HG03280 (cell line): ENCODE data around the gene ZNF789.
"Not testable (repeated sequence)": the region's sequence is repeated elsewhere in the genome, so short reads cannot be mapped to it uniquely, and the experiment has no call there.

Experiments used
- ATAC-seq: cut with Tn5 transposase; IDR thresholded peaks from one replicate; pipeline ENCODE4 v1.9.1; 2021; ENCODE audit warnings: mild to moderate bottlenecking, moderate library complexity; ENCODE audit not compliant: unreplicated experiment

ZNF789 gene

GRCh38 chr7:99501236-99501635 lies 28.5 kb downstream of the ZNF789 start:
- not testable (repeated sequence) for ATAC-seq

- ATAC-seq = no peak
These were observed 31.6 kb downstream of the ZNF789 start for GRCh38 chr7:99504281-99504602.

- peak; percentile 83 for ATAC-seq
These were observed 32.1 kb downstream of the ZNF789 start, which contains the start of gene ZKSCAN5 for GRCh38 chr7:99504603-99505323. ZKSCAN5 (plus strand) TSS chr7:99504662; CDS start chr7:99506045, 1,383 bp downstream.

- ATAC-seq = no peak
These were observed 32.6 kb downstream of the ZNF789 start for GRCh38 chr7:99505324-99505662.

- no peak for ATAC-seq
These were observed 41.4 kb downstream of the ZNF789 start for GRCh38 chr7:99514050-99514449.

- no peak for ATAC-seq
These were observed 48.7 kb downstream of the ZNF789 start for GRCh38 chr7:99521399-99521798.

GRCh38 chr7:99525713-99526440 lies 53.2 kb downstream of the ZNF789 start:
- ATAC-seq = no peak

- no peak for ATAC-seq
These were observed 58.7 kb downstream of the ZNF789 start for GRCh38 chr7:99531354-99531765.

- no peak for ATAC-seq
These were observed 63.0 kb downstream of the ZNF789 start for GRCh38 chr7:99535667-99536066.
